ENCODE data around the gene OR52N4. TPM values are rescaled to one million over a fixed set of nuclear protein-coding genes. Genes with fewer than 3 reads are reported as not detected.

OR52N4 gene
- total RNA-seq, 2 experiments from 2014 or later, result 0.23 to 0.67 TPM

DNA sequence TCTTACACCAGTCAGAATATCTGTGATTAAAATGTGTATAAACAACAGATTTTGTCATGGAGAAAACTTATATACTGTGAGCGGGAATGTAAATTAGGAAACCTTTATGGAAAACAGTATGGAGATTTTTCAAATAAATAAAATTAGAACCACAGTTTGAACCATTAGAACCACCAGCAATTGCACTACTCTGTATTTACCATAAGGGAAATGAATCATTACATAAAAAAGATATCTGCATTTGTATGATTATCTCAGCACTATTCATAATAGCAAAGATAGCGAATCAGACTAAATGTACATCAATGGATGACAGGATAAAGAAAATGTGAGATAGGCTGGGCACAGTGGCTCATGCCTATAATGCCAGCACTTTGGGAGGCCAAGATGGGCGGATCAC, 7.4 kb upstream of the OR52N4 start:
- CTCF ChIA-PET, result no interaction called here
- Mint-ChIP-seq H3K9me3 (ENCODE audit: low read depth) (no peaks in the 10 kb centered on the region), H3K27me3 (peaks cover 28% of the 10 kb centered on the region), H3K4me3 (no peak overlapping the region), H3K36me3 (no peaks in the 10 kb centered on the region), H3K27ac (no peak overlapping the region), H3K4me1 (no peaks in the 10 kb centered on the region)
- no peak for ATAC-seq
- no peak for DNase-seq

DNA sequence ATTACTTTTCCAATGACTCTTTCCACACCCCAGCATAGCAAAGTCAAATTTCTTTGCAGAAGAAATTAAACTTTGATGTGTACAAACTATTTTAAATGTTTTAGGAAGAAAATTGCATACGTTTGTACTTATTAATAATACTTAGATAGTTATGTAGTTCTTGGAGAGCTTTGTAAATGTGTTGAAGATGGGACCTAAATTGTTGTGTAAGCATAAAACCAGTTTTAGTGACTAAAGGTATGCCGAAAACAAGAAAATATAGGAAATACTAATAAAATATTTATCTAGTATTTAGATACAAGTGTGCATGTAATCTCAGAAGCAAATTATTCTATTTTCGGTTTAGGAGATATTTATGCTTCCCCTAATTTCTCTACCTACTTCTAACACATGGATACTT, 4.2 kb upstream of the OR52N4 start:
- CTCF ChIA-PET, result no interaction called here
- Mint-ChIP-seq H3K27ac (no peak overlapping the region), H3K4me1 (no peaks in the 10 kb centered on the region), H3K9me3 (ENCODE audit: low read depth) (no peaks in the 10 kb centered on the region), H3K27me3 (peaks cover 7% of the 10 kb centered on the region), H3K4me3 (no peak overlapping the region), H3K36me3 (no peaks in the 10 kb centered on the region)
- DNase-seq (no peak), ATAC-seq (no peak)

DNA sequence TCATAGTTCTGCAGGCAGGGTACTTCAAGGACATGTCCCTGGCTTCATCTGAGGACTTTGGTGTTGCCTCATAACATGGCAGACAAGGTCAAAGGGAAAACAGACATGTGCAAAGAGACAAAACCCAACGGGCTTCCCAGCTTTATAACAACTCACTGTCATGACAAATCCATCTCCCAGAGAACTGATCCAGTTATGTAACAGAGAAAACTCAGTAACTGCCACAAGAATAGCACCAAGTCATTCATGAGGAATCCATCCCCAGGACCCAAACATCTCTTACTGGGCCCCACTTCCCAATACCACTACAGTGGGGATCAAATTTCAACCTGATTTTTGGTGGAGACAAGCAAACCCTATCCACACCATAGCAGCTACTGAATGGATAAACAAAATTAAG, 13.0 kb downstream of the OR52N4 start:
- H3K4me3 Mint-ChIP-seq, result no peak overlapping the region
- DNase-seq, result no peak
- no peaks in the 10 kb centered on the region for H3K4me1 Mint-ChIP-seq
- H3K36me3 Mint-ChIP-seq, result no peaks in the 10 kb centered on the region
- H3K9me3 Mint-ChIP-seq (ENCODE audit: low read depth), result no peaks in the 10 kb centered on the region
- CTCF ChIA-PET, result no interaction called here
- H3K27ac Mint-ChIP-seq, result no peak overlapping the region
- no peaks in the 10 kb centered on the region for H3K27me3 Mint-ChIP-seq
- no peak for ATAC-seq

DNA sequence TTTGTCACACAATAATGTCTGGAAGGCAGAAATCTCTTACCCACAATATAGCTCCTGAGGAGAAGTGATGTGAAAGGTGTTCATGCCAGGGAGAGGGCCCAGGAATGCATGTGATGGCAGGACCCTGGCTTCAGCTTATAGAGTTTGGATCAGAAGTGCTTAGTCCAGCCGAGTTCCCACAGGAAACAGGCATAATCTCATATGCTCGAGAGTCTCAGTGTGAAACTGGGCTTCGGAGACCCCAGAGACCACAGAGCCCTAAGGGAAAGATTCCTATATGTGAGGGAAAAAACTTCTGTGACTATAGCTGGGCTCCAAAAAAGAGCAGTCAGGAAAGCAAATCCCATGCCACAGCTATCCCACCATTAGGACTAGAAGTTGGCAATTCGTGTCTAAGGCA, 29.2 kb downstream of the OR52N4 start, which contains the start of gene OR52N5:
OR52N5 (minus strand) TSS at position 101 of the 400 bp plus-strand sequence. CDS start 4,721 bp downstream, outside the sequence.
- H3K27ac Mint-ChIP-seq, result no peak within 1 kb of the TSS
- DNase-seq (no peak), ATAC-seq (no peak)
- no peaks in the 10 kb centered on the region for H3K9me3 Mint-ChIP-seq (ENCODE audit: low read depth)
- H3K27me3 Mint-ChIP-seq, result peaks cover 29% of the 10 kb centered on the region
- CTCF ChIA-PET, result no interaction called here
- no peaks in the 10 kb centered on the region for H3K36me3 Mint-ChIP-seq
- H3K4me3 Mint-ChIP-seq, result no peak within 1 kb of the TSS
- H3K4me1 Mint-ChIP-seq, result no peaks in the 10 kb centered on the region

DNA sequence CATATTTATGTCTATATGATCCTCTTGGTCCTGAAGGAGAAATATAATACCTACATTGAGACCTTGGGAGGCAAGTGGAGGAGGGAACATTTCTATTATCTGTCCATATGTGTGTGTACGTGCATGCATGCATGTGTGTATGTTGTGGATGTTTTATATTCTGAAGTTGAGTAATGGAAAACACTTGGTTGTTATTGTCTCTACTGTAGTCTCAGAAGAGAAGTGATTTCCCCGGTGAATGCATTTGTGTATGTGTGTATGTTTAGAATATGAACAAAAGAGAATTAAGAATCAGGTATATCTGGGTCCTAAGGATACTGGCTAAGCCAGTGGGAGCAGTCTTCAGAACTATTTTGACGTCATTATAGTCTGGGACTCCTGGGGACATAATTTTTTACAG, 37.1 kb downstream of the OR52N4 start, which contains the start of gene OR52N1:
OR52N1 (minus strand) TSS at position 101 of the 400 bp plus-strand sequence. CDS start 2,449 bp downstream, outside the sequence.
- H3K4me1 Mint-ChIP-seq, result no peaks in the 10 kb centered on the region
- H3K4me3 Mint-ChIP-seq, result no peak within 1 kb of the TSS
- no peak for ATAC-seq
- H3K27ac Mint-ChIP-seq, result no peak within 1 kb of the TSS
- no peaks in the 10 kb centered on the region for H3K9me3 Mint-ChIP-seq (ENCODE audit: low read depth)
- CTCF ChIA-PET, result no interaction called here
- H3K36me3 Mint-ChIP-seq, result no peaks in the 10 kb centered on the region
- peaks cover 15% of the 10 kb centered on the region for H3K27me3 Mint-ChIP-seq
- DNase-seq, result no peak

DNA sequence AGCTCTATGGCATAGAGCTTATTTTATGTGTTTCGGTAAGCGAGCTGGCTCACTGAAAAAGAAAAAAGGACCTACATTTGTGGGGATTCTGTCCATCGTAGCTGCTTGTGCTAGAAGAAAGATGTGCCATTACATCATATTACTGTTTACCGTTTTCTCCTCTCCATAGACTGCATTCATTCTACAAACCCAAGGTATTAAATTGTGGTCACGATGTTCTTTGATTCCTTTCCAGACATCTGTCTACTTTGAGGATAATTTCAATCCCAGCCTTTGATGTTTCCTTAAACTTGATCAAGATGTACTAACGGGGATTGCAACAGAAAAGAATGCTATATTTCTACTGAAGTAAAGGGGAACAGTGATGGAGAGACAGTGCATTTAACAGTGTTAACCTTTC, 42.5 kb downstream of the OR52N4 start:
- no peak overlapping the region for H3K27ac Mint-ChIP-seq
- no peaks in the 10 kb centered on the region for H3K9me3 Mint-ChIP-seq (ENCODE audit: low read depth)
- peaks cover 30% of the 10 kb centered on the region for H3K27me3 Mint-ChIP-seq
- ATAC-seq, result no peak
- no peaks in the 10 kb centered on the region for H3K36me3 Mint-ChIP-seq
- DNase-seq, result no peak
- H3K4me3 Mint-ChIP-seq, result no peak overlapping the region
- no peaks in the 10 kb centered on the region for H3K4me1 Mint-ChIP-seq
- CTCF ChIA-PET, result no interaction called here

DNA sequence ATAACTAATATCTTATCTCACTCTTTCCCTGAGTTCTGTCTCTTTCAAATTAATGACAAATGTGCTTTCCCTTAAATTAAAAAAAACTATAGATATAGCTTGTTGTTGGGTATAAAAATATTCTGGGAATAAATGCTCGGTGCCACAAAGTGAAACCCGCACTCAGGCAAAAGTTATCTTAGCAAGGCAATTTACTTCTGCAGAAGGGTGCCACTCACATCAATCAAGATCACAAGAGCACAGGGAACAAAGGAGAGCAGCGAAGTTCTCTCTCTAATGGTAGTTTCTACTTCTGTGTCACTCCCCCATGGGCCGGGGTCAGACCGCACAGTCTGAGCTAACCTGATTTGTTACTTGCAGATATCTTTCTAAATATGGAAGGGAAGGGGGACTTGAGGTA, 49.9 kb downstream of the OR52N4 start:
- CTCF ChIA-PET, result no interaction called here

More for the DNA sequence above, 49.9 kb downstream of the OR52N4 start:
- peaks cover 34% of the 10 kb centered on the region for H3K27me3 Mint-ChIP-seq
- H3K36me3 Mint-ChIP-seq, result peaks cover 2% of the 10 kb centered on the region
- no peak overlapping the region for H3K27ac Mint-ChIP-seq
- DNase-seq (no peak), ATAC-seq (no peak)
- H3K4me1 Mint-ChIP-seq, result peaks cover 6% of the 10 kb centered on the region
- H3K9me3 Mint-ChIP-seq (ENCODE audit: low read depth), result no peaks in the 10 kb centered on the region
- H3K4me3 Mint-ChIP-seq, result no peak overlapping the region

Other genes with a start within 250 kb of the OR52N4 start
- gene UBQLN3, start 244.3 kb upstream of the OR52N4 start, total RNA-seq, result under 1 TPM in 1 of 2 experiments, not detected in 1; 0.12 TPM
- under 1 TPM; 0.19 to 0.55 TPM for gene UBQLNL, start 237.5 kb upstream of the OR52N4 start, total RNA-seq
- gene OR52H1, start 205.7 kb upstream of the OR52N4 start, total RNA-seq, result not detected
- gene OR52B6, start 173.4 kb upstream of the OR52N4 start, total RNA-seq, result not detected
- 1 to 10 TPM in 1 of 2 experiments, under 1 TPM in 1; 0.37 to 1.5 TPM for gene TRIM6, start 157.6 kb upstream of the OR52N4 start, total RNA-seq
- gene TRIM34, start 129.2 kb upstream of the OR52N4 start, total RNA-seq, result 10 to 100 TPM; 13.1 to 16.1 TPM
- 10 to 100 TPM; 25.0 to 35.4 TPM for gene TRIM5, start 69.2 kb upstream of the OR52N4 start, total RNA-seq
- gene TRIM22, start 64.5 kb upstream of the OR52N4 start, total RNA-seq, result 100 to 1,000 TPM; 139 to 238 TPM
- gene OR56B1, start 17.8 kb upstream of the OR52N4 start, total RNA-seq, result under 1 TPM; 0.28 to 0.41 TPM
- not detected for gene OR52N5, start 29.1 kb downstream of the OR52N4 start, total RNA-seq
- not detected for gene OR52N1, start 37.0 kb downstream of the OR52N4 start, total RNA-seq
- gene OR52N2, start 54.7 kb downstream of the OR52N4 start, total RNA-seq, result not detected
- gene OR52E6, start 87.7 kb downstream of the OR52N4 start, total RNA-seq, result not detected
- gene OR52E8, start 103.4 kb downstream of the OR52N4 start, total RNA-seq, result not detected
- gene OR52E4, start 126.4 kb downstream of the OR52N4 start, total RNA-seq, result not detected
- not detected for gene OR52E5, start 139.0 kb downstream of the OR52N4 start, total RNA-seq
- gene OR56A3, start 188.0 kb downstream of the OR52N4 start, total RNA-seq, result not detected
- gene OR56A5, start 214.3 kb downstream of the OR52N4 start, total RNA-seq, result not detected
- not detected for gene OR52L1, start 232.7 kb downstream of the OR52N4 start, total RNA-seq